Measurements from ENCODE around the gene TMPRSS13. TPM values are rescaled to one million over a fixed set of nuclear protein-coding genes. Genes with fewer than 3 reads are reported as not detected.

The TMPRSS13 gene
- polyA plus RNA-seq, 1 donor from 2014 or later: not detected

GRCh38 chr11:117921456-117921855 lies 7.7 kb downstream of the TMPRSS13 start:
- TF ChIP-seq EZH2 (IDR thresholded peaks at IDR 0.05; ENCODE audit: borderline replicate concordance, insufficient read depth, low read length, poor library complexity, severe bottlenecking): no peak
- no peak for TF ChIP-seq TAF1 (IDR thresholded peaks at IDR 0.05; ENCODE audit: low read depth)
- no peak for TF ChIP-seq REST (IDR thresholded peaks at IDR 0.05; ENCODE audit: borderline replicate concordance)
- no peak for TF ChIP-seq EP300 (conservative IDR thresholded peaks at IDR 0.05; ENCODE audit: poor library complexity, severe bottlenecking)
- TF ChIP-seq MXI1 (conservative IDR thresholded peaks at IDR 0.05; ENCODE audit: poor library complexity, severe bottlenecking): no peak
- no peak for TF ChIP-seq SMC3 (conservative IDR thresholded peaks at IDR 0.05; ENCODE audit: poor library complexity)
- no peak for TF ChIP-seq POLR2AphosphoS5 (IDR thresholded peaks at IDR 0.05)
- TF ChIP-seq RAD21 (conservative IDR thresholded peaks at IDR 0.05): no peak
- TF ChIP-seq CTCF (IDR thresholded peaks at IDR 0.05; ENCODE audit: poor library complexity, severe bottlenecking): no peak
- Histone ChIP-seq H2AFZ (ENCODE audit: low read depth, low read length) (no peak overlapping the region), H3K9ac (ENCODE audit: low read length) (no peak overlapping the region), H3K9me2 (ENCODE audit: insufficient read depth, low read length) (no peaks in the 10 kb centered on the region), H3K36me3 (ENCODE audit: insufficient read depth, low read length) (no peaks in the 10 kb centered on the region), H3K27me3 (ENCODE audit: insufficient read depth, low read depth, low read length) (no peaks in the 10 kb centered on the region), H3K9me3 (ENCODE audit: low read length) (no peaks in the 10 kb centered on the region), H4K20me1 (ENCODE audit: insufficient read depth) (no peaks in the 10 kb centered on the region), H3F3A (ENCODE audit: insufficient read depth, low read length, poor library complexity, severe bottlenecking) (no peaks in the 10 kb centered on the region), H3K4me3 (ENCODE audit: low read length) (no peak overlapping the region), H3K27ac (ENCODE audit: low read length) (no peak overlapping the region), H3K79me2 (replicated peaks; ENCODE audit: insufficient read depth, low read length) (no peaks in the 10 kb centered on the region), H3K4me2 (ENCODE audit: low read length) (no peak overlapping the region)

GRCh38 chr11:117919781-117920221 lies 9.4 kb downstream of the TMPRSS13 start:
- Histone ChIP-seq H3K79me2 (replicated peaks; ENCODE audit: insufficient read depth, low read length) (no peaks in the 10 kb centered on the region), H3K9me3 (ENCODE audit: low read length) (no peaks in the 10 kb centered on the region), H3K9ac (ENCODE audit: low read length) (no peak overlapping the region), H3K4me2 (ENCODE audit: low read length) (no peak overlapping the region), H3K27ac (ENCODE audit: low read length) (no peak overlapping the region), H3K4me3 (ENCODE audit: low read length) (no peak overlapping the region), H3K9me2 (ENCODE audit: insufficient read depth, low read length) (no peaks in the 10 kb centered on the region), H3F3A (ENCODE audit: insufficient read depth, low read length, poor library complexity, severe bottlenecking) (no peaks in the 10 kb centered on the region), H3K27me3 (ENCODE audit: insufficient read depth, low read depth, low read length) (no peaks in the 10 kb centered on the region), H4K20me1 (ENCODE audit: insufficient read depth) (no peaks in the 10 kb centered on the region), H3K36me3 (ENCODE audit: insufficient read depth, low read length) (no peaks in the 10 kb centered on the region), H2AFZ (ENCODE audit: low read depth, low read length) (no peak overlapping the region)
- TF ChIP-seq REST (IDR thresholded peaks at IDR 0.05; ENCODE audit: borderline replicate concordance): no peak
- no peak for TF ChIP-seq RAD21 (conservative IDR thresholded peaks at IDR 0.05)
- no peak for TF ChIP-seq CTCF (IDR thresholded peaks at IDR 0.05; ENCODE audit: poor library complexity, severe bottlenecking)
- no peak for TF ChIP-seq POLR2AphosphoS5 (IDR thresholded peaks at IDR 0.05)
- TF ChIP-seq EP300 (conservative IDR thresholded peaks at IDR 0.05; ENCODE audit: poor library complexity, severe bottlenecking): no peak
- no peak for TF ChIP-seq EZH2 (IDR thresholded peaks at IDR 0.05; ENCODE audit: borderline replicate concordance, insufficient read depth, low read length, poor library complexity, severe bottlenecking)

Data from neural cell (in vitro differentiated cells).